Measurements from ENCODE around the gene RPA1. TPM values are rescaled to one million over a fixed set of nuclear protein-coding genes. Genes with fewer than 3 reads are reported as not detected.
"Not testable (repeated sequence)": the region's sequence is repeated elsewhere in the genome, so short reads cannot be mapped to it uniquely, and the experiment has no call there.

The RPA1 gene
- 234 and 238 TPM in 2 replicates for total RNA-seq

DNA sequence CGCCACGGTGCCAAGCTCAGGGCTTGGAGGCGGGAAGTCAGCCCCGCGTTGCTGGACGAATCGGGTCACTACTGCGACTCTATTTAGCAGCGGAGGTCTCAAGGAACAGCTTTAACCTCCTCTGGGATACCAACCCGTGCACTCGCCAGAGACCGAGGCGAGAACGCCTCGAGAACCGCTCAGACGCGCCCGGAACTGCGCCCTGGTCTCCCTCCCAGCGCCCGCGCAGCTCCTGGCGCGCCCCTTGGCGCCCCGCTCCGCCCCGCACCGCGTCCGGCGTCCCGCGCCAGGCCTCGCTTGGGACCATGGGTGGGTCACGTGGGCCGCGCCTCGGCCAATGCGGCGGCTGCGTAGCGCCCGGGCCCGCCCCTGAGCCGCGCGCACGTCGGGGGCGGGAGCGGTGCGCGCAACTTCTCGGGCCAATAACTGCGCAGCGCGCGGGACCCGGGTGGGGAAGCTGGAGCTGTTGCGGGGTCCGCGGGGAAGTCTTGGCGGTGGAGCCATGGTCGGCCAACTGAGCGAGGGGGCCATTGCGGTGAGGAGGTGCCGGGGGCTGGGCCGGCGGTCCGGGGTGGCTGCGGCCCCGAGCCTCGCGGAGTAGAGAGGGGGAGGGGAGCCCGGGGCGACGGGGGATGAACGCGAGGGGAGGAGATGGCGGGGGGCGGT, at the start of gene RPA1, which contains the start of gene SMYD4:
Gene RPA1, plus strand, starts transcription at position 414 of the 666 bp plus-strand sequence. Its CDS starts 89 bp downstream, at position 503.
Gene SMYD4, minus strand, starts transcription at position 311 of the 666 bp plus-strand sequence. CDS start 1,908 bp downstream, outside the sequence.
- intact Hi-C loops (cut with micrococcal nuclease) = loop anchor here (2.0 to 5.0 kb wide), 2 partner anchors 43 to 113 kb away; no protein-coding TSS in a partner anchor

DNA sequence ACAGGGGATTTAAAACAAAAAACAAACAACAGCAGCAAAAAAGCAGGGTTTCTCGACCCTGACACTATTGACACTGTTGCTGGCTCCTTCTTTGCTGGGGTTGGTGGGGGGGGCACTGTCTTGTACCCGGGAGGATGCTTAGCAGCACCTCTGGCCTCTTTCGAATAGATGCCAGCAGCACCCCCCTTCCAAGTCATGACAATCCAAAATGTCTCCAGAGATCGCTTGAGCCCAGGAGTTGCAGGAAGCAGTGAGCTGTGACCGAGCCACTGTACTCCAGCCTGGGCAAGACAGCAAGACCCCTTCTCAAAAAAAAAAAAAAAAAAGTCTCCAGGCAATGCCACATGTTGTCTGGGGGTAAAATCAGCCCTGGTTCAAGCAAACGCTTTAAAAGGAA, 47.6 kb upstream of the RPA1 start:
- intact Hi-C loops (cut with micrococcal nuclease) = loop anchor here (5.0 kb wide), 1 partner anchor 60 kb away; the partner anchor contains the start of gene WDR81

- intact Hi-C loops (cut with micrococcal nuclease) = loop anchor here (5.0 kb wide), 1 partner anchor 61 kb away; the partner anchor contains the start of gene WDR81
Observed at GRCh38 chr17:1783271-1783670, 46.5 kb upstream of the RPA1 start.

DNA sequence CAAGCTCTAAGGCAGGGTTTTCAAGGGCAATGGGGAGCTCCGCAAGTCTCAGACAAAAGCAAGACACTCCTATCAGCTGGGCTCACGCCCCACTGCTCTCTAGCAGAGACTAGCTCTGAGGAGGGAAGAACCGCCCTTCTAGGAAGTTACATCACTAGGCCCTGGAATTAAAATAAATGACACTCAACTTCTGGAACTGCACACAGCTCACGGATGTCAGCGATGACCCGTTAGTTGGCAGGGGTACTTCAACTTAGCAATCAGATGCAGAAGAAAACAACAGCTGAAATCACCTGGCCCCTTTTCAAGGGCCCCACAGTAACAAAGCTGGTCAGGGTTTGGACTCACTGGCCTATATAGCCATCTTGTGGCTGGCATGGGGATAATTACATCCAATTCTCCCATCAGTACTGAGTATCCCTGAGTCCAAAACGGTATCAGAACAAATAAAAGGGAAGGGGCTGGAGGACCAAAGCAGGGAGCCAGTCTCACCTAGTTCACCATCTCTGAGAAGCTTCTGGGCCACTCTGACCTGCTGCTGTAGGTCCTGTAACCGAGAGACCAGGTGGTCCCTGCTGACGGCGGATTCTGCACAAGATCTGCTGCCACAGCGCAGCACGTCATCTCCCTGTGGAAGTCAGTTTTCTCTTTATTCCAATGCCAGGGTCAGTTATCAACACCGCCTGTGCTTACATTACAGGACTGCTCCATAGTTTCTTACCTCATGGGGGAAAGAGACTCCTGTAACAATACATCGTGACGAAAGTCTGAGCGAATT, 45.8 kb upstream of the RPA1 start:
- intact Hi-C loops (cut with micrococcal nuclease) = loop anchor here (5.0 kb wide), 1 partner anchor 62 kb away; the partner anchor contains the start of gene WDR81

DNA sequence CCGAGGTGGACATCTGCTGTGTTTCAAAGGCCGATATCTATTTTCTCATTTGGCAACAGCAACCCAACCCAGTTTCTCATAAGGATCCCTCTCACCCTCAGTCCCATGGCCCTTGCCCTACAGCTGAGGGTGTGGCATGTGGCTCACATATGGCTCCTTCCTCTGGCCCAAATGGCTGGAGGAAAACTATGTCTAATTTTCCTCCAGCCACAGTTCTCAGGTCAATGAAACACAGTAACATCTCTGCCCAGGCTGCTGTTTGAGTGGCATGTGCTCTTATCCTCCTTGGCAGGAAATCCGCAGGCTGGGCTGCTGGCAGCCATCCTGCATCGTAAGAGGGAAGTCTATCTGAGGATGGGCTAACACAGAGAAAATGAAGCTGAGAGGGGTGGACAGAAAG, 43.9 kb upstream of the RPA1 start:
- intact Hi-C loops (cut with micrococcal nuclease) = no loop called here

DNA sequence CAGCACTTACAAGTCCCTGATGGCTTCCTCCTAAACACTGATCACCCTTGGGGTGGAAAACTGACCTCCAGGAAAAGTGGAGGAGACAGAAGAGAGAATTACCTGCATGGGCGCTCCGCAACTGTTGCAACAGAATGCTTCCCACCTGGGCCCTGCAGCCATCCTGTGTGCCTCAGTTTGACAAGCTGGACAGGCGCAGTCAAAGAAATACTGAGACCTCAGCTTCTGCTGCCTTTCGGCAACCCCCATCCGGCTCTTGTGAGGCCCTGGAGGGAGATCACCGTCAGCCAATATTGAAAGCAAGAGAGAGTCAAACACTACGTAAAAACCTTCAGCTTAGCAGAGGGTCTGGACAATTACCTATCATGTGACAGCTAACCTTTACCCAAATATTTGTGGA, 43.1 kb upstream of the RPA1 start:
- intact Hi-C loops (cut with micrococcal nuclease) = no loop called here

DNA sequence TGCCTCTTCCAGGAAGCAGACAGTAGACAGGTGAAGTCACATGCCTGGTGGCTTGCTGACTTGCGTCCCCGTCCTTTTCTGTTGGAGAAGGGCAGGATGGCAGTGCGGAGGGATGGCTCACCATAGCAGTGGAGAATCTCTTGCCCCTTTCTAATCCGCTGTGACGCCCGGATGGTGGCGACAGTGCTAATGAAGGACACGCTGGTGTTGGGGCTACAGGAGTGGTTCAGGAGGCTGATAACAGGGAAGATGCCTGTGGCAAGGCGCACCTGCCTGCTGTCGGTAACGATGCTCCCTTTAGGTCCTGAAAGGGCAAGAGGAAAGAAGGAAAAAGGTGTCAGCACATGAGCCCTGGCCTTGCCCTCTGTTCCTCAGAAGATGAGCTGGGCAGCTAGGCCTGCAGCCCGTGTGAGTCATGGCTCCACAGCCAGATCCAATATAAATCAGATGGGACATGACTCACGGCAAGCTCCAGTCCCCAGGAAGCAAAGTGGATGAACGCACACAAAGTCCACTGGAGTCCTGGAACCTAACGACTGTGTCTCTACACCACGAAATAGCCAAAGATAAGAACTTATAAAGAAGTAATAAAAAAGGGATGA, 42.4 kb upstream of the RPA1 start:
- intact Hi-C loops (cut with micrococcal nuclease) = no loop called here

GRCh38 chr17:1789936-1790335, 39.9 kb upstream of the RPA1 start:
- intact Hi-C loops (cut with micrococcal nuclease) = no loop called here

- intact Hi-C loops (cut with micrococcal nuclease) = no loop called here
Observed at GRCh38 chr17:1792495-1793446, 37.0 kb upstream of the RPA1 start.

DNA sequence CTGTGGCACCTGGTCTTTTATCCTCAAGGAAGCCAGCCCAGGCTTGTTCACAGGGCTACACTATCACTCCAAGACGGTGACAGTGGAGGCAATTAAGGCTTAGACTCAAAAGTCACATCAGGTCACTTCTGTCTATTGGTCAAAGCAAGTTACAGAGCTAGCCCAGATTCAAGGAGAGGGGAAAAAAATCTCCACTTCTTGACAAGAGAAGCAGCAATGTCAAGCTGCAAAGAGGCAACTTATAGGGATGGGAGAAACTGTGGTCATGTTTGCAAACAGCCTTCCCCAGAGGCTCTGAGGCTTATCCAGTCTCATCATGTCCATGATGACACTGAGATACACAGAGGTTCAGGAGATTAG, 36.4 kb upstream of the RPA1 start:
- intact Hi-C loops (cut with micrococcal nuclease) = no loop called here

DNA sequence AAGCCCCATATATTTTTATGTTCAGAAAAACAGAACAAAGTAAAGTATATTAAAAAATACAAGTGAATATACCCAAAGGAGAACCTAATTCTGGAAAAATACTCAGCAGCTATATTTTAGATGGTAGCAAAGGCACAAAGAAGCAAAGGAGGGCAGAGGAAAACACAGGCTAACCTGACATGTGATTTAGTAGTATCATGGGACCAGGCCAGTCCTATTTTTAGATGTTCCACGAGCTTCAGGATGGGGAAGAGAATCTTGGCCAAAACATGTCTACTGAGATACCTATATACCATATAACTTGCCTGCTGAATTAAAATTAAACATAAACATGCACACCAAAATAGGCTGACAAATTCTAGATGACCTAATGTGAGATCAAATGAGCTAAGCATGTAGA, 33.0 kb upstream of the RPA1 start:
- intact Hi-C loops (cut with micrococcal nuclease) = no loop called here

GRCh38 chr17:1797323-1797722, 32.5 kb upstream of the RPA1 start:
- intact Hi-C loops (cut with micrococcal nuclease) = no loop called here

DNA sequence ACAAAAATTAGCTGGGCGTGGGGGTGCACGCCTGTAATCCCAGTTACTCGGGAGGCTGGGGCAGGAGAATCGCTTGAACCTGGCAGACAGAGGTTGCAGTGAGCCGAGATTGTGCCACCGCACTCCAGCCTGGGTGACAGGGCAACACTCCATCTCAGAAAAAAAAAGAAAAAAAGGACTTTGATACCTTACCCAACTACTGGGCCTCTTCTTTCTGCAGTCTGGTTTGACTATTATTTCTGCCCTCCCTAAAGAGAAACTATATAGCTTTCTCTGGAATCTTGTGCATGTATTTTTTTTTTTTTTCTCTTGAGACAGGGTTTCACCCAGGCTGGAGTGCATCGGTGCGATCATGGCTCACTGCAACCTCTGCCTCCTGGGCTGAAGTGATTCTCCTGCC, 32.0 kb upstream of the RPA1 start:
- intact Hi-C loops (cut with micrococcal nuclease) = not testable (repeated sequence)

DNA sequence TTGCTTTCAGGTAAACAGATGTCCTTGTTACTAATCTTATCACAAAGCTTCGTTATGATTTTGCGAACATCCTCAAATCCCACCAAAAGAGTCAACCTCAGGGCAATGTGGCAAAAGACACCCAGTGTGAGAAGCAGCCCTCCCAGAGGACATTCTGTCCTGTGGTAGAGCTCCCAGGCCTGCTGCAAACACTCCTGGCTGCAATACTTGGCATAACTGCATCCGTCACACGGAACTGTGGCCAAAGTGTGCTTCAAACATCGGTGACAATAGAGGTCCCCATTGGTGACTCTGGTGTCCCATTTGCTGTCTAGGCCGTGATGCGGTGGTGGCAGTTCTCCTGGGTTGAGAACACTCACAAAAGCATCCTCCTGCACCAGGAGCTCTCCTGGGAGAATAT, 29.6 kb upstream of the RPA1 start:
- intact Hi-C loops (cut with micrococcal nuclease) = no loop called here

GRCh38 chr17:1800712-1801111, 29.1 kb upstream of the RPA1 start:
- intact Hi-C loops (cut with micrococcal nuclease) = no loop called here

- intact Hi-C loops (cut with micrococcal nuclease) = no loop called here
Observed at GRCh38 chr17:1802429-1802828, 27.4 kb upstream of the RPA1 start.

DNA sequence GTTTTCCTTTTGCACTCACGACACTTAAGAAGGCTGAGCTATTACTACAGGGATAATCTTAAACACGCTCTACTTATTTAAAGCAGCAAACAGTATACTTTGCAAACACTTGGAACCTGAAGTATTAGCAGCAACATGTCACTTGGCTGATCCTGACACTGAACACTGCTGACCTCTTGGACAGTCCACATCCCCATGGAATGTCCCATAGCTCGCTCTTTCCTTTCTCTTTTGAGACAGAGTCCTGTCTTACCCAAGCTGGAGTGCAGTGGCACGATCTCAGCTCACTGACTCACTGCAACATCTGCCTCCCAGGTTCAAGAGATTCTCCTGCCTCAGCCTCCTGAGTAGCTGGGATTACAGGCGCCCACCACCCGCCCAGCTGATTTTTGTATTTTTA, 26.5 kb upstream of the RPA1 start:
- intact Hi-C loops (cut with micrococcal nuclease) = no loop called here

- intact Hi-C loops (cut with micrococcal nuclease) = no loop called here
Observed at GRCh38 chr17:1807890-1808289, 21.9 kb upstream of the RPA1 start.

DNA sequence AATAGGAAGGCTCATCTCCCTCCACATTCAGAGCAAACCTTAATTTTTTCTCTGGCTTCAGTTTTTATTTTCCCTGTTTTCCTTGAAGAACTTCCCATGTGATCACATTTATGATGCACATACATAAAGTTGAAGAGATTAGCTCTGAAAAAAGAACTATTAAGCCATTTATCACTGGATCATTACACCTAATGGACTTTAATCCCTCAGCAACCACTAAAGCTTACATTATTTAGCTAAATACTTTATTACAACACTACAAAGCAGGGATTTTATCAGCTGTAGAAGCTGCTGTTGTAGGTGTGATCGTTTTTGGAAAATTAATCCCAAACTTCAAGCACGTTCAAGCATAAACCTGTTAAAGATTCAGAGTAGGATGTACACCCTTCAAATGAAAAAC, 21.2 kb upstream of the RPA1 start:
- intact Hi-C loops (cut with micrococcal nuclease) = no loop called here

- intact Hi-C loops (cut with micrococcal nuclease) = not testable (repeated sequence)
Observed at GRCh38 chr17:1809815-1810214, 20.0 kb upstream of the RPA1 start.

Data from T-helper 2 cell treated with Interferon-gamma antibody and Interleukin-4, amounts not matched to agents 100 ng/mL and 5 ng/mL, for 36 hours (primary cell).